Adrenal gland (tissue), 12 donors: ENCODE results near the gene PTGES. TPM values are rescaled to one million over a fixed set of nuclear protein-coding genes. Genes with fewer than 3 reads are reported as not detected.

ENCODE experiments used
- DNase-seq, 7 donors: peaks; one replicate each; pipeline ENCODE4 v3.0.0-alpha.2; 2019 to 2020
- H3K27ac ChIP-seq, 5 donors: fragments of 200-600 bp; sonication (generic) in 4 of 5; 1 replicate in 3 of 5; 2 replicates in 2 of 5; pipeline versions ENCODE4 v1.5.1 to v1.8.0; 2016 to 2020; ENCODE audit warnings: mild to moderate bottlenecking in 1 of 5
- H3K27me3 ChIP-seq: fragments of 200-600 bp; 2 replicates; pipeline ENCODE4 v1.8.0; 2021
- H3K36me3 ChIP-seq, 2 donors: fragments of 200-600 bp; replicated peaks in 1 of 2; 1 replicate in 1 of 2; 2 replicates in 1 of 2; pipeline versions ENCODE4 v1.5.1 to v1.8.0; 2018 to 2022
- H3K4me1 ChIP-seq, 2 donors: fragments of 200-600 bp; replicated peaks in 1 of 2; 1 replicate in 1 of 2; 2 replicates in 1 of 2; pipeline versions ENCODE4 v1.5.1 to v1.8.0; 2018 to 2021
- H3K4me3 ChIP-seq, 4 donors: fragments of 200-600 bp; sonication (generic) in 3 of 4; one replicate each; pipeline ENCODE4 v1.5.1; 2016 to 2018
- H3K9me3 ChIP-seq, 3 donors: fragments of 200-600 bp; sonication (generic) in 1 of 3; replicated peaks in 1 of 3; 1 replicate in 2 of 3; 2 replicates in 1 of 3; pipeline versions ENCODE4 v1.5.1 to v1.8.0; 2016 to 2021
- POLR2A ChIP-seq, 2 donors: fragments of 450-650 bp; IDR thresholded peaks; one replicate each; pipeline ENCODE4 v1.6.1; 2017; ENCODE audit warnings: antibody characterized with exemption in 2 of 2, mild to moderate bottlenecking in 2 of 2, moderate library complexity in 1 of 2
- WGBS, 4 donors: extraction: QIAGEN DNeasy Blood & Tissue Kit in 2 of 4; methylation state at CpG; one replicate each; pipeline versions ENCODE4 v1.1.5 to v1.1.7; 2013 to 2017; 5-methylcytosine and 5-hydroxymethylcytosine counted together
- intact Hi-C, 2 donors: fragments of 100-400 bp; cut with DNase I; formaldehyde crosslinking; loops; one replicate each; pipeline versions ENCODE4 v1.14.1 to v1.15.0; 2022 to 2023
- polyA plus RNA-seq, 3 donors: library from polyadenylated mRNA; stranded (reverse); fragments of 200-250 nt in 2 of 3; fragments of 350-450 nt in 1 of 3; fragmentation: Illumina TruSeq in 1 of 3; extraction: RNeasy Lipid Tissue Mini Kit (QIAGEN cat#74804) in 1 of 3; gene quantifications; one replicate each; pipeline ENCODE4 v1.2.3, GENCODE V29; 2013 to 2014
- total RNA-seq, 9 donors: library from RNA; depleted of rRNA in 4 of 9; stranded (reverse); fragments of >200 nt in 4 of 9; fragments of 120-200 nt in 1 of 9; fragmentation: NEBNext Ultra II Directional in 1 of 9; extraction: Animal tissue kit (Norgen Biotek cat#: 25700) in 1 of 9; gene quantifications; one replicate each; pipeline versions ENCODE4 v1.1.0 to v1.2.4, GENCODE V29; 2013 to 2023
- TF ChIP-seq, protein P1 (sequence below), 6 experiments: fragments of 450-650 bp in 4 of 6; fragments of 200-600 bp in 2 of 6; sonication (generic) in 1 of 6; IDR thresholded peaks; 1 replicate in 5 of 6; 2 replicates in 1 of 6; pipeline versions ENCODE4 v1.5.1 to v1.8.0; 2016 to 2021; ENCODE audit warnings: antibody characterized with exemption in 6 of 6, mild to moderate bottlenecking in 2 of 6, moderate library complexity in 1 of 6
- donor health status: healthy with polysubstance abuse.
- donor health status: Bipolar disorder and iron deficiency.
- donor health status: DM: yes; HTN: yes; CAD: no.
- donor health status: DM: no; HTN: no; CAD: no.
- donor health status: DM: no; HTN: no; CAD: no.
- donor health status: DM: yes; HTN: yes; CAD: no.

PTGES gene
- total and polyA plus RNA-seq, 12 donors: 0.12 to 4.4 (median 1.3) TPM; not detected in 1

DNA sequence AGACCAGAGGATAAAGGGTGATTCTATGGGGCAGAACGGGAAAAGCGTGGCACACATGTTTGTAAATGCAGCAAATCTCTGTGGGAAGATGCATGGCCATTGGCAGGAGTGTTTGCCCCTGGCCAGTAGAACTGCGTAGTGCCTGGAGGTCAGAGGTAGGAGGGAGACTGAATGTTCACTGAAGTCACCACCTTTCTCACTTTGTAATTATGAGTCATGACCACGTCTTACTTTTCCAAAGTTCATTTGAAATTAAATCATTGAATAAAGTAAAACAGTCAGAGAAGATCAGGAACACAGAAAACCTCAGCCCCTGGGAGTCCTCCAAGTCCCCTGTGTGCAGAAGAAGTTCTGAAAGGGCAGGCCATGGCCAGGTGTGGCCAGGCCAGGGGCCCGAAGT lies 4.6 kb downstream of the PTGES start:
- WGBS, 4 donors: 68 to 80% (median 77%) methylated on average over 5 of the region's 5 CpGs
- H3K27me3 ChIP-seq: no peaks in the 10 kb centered on the region
- no peak overlapping the region for H3K4me3 ChIP-seq
- no peak for TF ChIP-seq POLR2A (IDR thresholded peaks at IDR 0.05)
- no peak overlapping the region for H3K27ac ChIP-seq
- no peak for DNase-seq
- H3K4me1 ChIP-seq: peaks cover 0 to 14% of the 10 kb centered on the region in 2 donors
- intact Hi-C loops: no loop called here
- no peaks in the 10 kb centered on the region for H3K36me3 ChIP-seq
- no peaks in the 10 kb centered on the region for H3K9me3 ChIP-seq

DNA sequence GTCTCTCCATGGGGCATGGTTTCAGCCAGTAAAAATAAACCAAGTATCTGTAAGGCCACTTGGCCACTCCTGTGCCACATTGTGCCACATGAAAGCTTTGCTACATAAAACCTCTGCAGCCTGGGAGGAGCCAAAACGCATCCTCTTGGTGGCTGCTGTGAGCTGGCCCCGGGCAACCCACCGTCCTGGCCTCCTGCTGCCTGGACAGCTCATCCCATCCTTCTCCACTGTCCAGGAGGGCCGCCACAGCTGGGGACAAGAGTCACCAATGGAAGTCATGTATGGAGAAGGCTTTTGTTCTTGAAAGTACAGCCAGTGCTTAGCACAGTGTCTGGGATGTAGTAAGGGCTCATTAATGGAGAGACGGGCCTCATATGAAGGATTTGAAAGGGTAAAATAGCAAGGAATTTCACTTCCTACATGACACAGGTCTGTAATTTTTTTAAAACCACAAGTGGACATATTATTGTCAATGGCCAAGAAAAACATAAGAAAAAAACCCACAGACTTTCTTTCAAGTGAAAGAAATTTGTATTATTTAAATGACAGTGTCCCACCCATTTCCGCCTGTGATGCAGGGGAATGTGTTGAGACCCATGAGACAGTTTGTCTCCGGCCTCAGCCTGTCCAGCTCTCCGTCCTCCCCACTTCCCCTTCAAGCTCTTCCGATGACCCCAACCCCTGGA lies 6.6 kb downstream of the PTGES start:
- WGBS, 4 donors: 59 to 75% (median 67%) methylated on average over 7 to 9 of the region's 9 CpGs
- intact Hi-C loops: no loop called here
- no peaks in the 10 kb centered on the region for H3K9me3 ChIP-seq
- no peak overlapping the region for H3K4me3 ChIP-seq
- no peak overlapping the region for H3K27ac ChIP-seq
- no peaks in the 10 kb centered on the region for H3K4me1 ChIP-seq
- TF ChIP-seq, protein P1, sequence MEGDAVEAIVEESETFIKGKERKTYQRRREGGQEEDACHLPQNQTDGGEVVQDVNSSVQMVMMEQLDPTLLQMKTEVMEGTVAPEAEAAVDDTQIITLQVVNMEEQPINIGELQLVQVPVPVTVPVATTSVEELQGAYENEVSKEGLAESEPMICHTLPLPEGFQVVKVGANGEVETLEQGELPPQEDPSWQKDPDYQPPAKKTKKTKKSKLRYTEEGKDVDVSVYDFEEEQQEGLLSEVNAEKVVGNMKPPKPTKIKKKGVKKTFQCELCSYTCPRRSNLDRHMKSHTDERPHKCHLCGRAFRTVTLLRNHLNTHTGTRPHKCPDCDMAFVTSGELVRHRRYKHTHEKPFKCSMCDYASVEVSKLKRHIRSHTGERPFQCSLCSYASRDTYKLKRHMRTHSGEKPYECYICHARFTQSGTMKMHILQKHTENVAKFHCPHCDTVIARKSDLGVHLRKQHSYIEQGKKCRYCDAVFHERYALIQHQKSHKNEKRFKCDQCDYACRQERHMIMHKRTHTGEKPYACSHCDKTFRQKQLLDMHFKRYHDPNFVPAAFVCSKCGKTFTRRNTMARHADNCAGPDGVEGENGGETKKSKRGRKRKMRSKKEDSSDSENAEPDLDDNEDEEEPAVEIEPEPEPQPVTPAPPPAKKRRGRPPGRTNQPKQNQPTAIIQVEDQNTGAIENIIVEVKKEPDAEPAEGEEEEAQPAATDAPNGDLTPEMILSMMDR (IDR thresholded peaks at IDR 0.05): no peak
- TF ChIP-seq POLR2A (IDR thresholded peaks at IDR 0.05): no peak
- H3K36me3 ChIP-seq: no peaks in the 10 kb centered on the region
- no peak for DNase-seq
- H3K27me3 ChIP-seq: no peaks in the 10 kb centered on the region

DNA sequence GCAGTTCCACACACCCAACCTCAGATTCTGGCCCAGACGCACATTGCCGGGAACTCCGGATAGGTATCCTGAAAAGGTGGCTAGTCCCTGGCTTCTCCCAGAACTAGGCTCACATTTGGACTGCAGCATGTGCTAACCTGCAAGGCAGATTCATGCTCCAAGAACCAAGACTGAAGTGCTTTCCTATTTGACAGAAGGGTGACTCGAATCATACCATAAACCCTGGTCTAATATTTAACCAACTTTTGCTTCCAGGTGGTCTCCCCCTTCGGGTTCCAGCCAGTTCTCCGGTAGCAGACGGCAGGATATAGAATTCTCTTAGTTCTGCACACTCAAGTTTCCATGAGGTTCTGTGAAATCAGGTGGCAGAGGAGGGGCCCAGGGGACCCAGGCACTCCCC lies 7.6 kb downstream of the PTGES start:
- no peaks in the 10 kb centered on the region for H3K27me3 ChIP-seq
- H3K36me3 ChIP-seq: no peaks in the 10 kb centered on the region
- H3K4me1 ChIP-seq: no peaks in the 10 kb centered on the region
- intact Hi-C loops: no loop called here
- 77 to 91% (median 90%) methylated on average over 5 to 7 of the region's 7 CpGs for WGBS, 4 donors
- H3K27ac ChIP-seq: no peak overlapping the region
- no peak overlapping the region for H3K4me3 ChIP-seq
- TF ChIP-seq, protein P1 (IDR thresholded peaks at IDR 0.05): no peak
- no peak for TF ChIP-seq POLR2A (IDR thresholded peaks at IDR 0.05)
- DNase-seq: no peak
- no peaks in the 10 kb centered on the region for H3K9me3 ChIP-seq

DNA sequence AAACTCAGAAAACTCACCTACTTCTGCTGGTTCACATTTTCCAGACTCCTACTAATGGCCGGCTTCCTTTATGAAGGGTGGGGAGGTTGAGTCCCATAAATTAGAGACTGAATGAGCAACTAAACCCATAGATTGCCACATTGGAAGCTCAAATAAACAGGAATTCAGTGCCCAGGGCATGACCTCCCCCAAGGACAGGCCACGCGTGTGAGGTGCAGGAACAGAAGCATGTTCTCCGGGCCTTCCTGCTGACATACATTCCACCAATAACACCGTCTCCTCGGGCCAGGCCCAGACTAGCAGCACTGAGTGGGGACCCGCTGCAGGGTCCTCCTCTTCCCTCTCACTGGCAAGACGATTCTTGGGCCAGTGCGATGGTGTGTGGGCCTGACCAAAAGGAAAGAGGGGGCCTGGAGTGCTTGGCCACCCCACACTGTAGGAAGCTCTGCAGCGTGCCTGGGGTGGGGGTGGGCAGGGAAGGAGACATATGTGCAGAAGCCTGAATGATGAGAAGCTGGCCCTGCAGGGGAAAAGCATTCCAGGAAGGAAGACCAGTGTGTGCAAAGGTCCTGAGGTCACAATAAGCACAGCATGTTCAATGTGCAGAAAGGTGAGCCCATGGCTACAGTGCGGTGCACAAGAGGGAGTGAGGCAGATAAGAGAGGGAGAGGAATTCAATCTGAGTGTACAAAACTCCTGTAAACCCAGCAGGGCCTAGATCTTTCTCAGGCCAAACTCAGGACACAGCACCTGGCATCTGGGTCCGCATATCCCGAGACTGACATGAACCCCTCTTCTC lies 12.0 kb downstream of the PTGES start:
- Histone ChIP-seq H3K4me1 (peaks cover 0 to 3% of the 10 kb centered on the region in 2 donors), H3K4me3 (no peak overlapping the region), H3K27ac (no peak overlapping the region), H3K9me3 (no peaks in the 10 kb centered on the region), H3K27me3 (no peaks in the 10 kb centered on the region), H3K36me3 (no peaks in the 10 kb centered on the region)
- WGBS, 4 donors: 91 to 95% (median 93%) methylated on average over 10 to 13 of the region's 13 CpGs
- no peak for DNase-seq
- intact Hi-C loops: no loop called here
- no peak for TF ChIP-seq POLR2A (IDR thresholded peaks at IDR 0.05)
- TF ChIP-seq, protein P1 (IDR thresholded peaks at IDR 0.05): no peak
